Liver (tissue), 9 donors: Measurements from ENCODE around the gene CEP128. TPM values are rescaled to one million over a fixed set of nuclear protein-coding genes. Genes with fewer than 3 reads are reported as not detected.

Experiments used
- DNase-seq: peaks from one replicate; pipeline ENCODE4 v3.0.0-alpha.2; 2017; ENCODE audit warnings: low spot score
- H3K27ac ChIP-seq, 2 donors: one replicate each; pipeline ENCODE4 v1.7.0; 2013; ENCODE audit warnings: inconsistent platforms in 2 of 2, low read length in 2 of 2, control low read depth in 1 of 2, low read depth in 1 of 2, mild to moderate bottlenecking in 1 of 2
- H3K27me3 ChIP-seq, 4 donors: one replicate each; pipeline versions ENCODE4 v1.6.1 to v1.7.0; 2013; ENCODE audit warnings: low read length in 3 of 4, inconsistent platforms in 1 of 4, mild to moderate bottlenecking in 1 of 4, moderate library complexity in 1 of 4; ENCODE audit not compliant: control insufficient read depth in 4 of 4, insufficient read depth in 4 of 4
- H3K36me3 ChIP-seq, 4 donors: one replicate each; pipeline versions ENCODE4 v1.6.1 to v1.7.0; 2013; ENCODE audit warnings: low read length in 3 of 4, mild to moderate bottlenecking in 3 of 4, low read depth in 1 of 4, moderate library complexity in 1 of 4; ENCODE audit not compliant: control insufficient read depth in 4 of 4, insufficient read depth in 3 of 4
- H3K4me1 ChIP-seq, 4 donors: one replicate each; pipeline versions ENCODE4 v1.6.1 to v1.7.0; 2013; ENCODE audit warnings: low read length in 3 of 4, mild to moderate bottlenecking in 3 of 4, moderate library complexity in 1 of 4; ENCODE audit not compliant: control insufficient read depth in 4 of 4, insufficient read depth in 4 of 4
- H3K4me3 ChIP-seq, 3 donors: one replicate each; pipeline versions ENCODE4 v1.6.1 to v1.7.0; 2013; ENCODE audit warnings: low read length in 3 of 3, control low read depth in 1 of 3, low read depth in 1 of 3, mild to moderate bottlenecking in 1 of 3
- H3K9ac ChIP-seq, 2 donors: one replicate each; pipeline ENCODE4 v1.7.0; 2013; ENCODE audit warnings: low read length in 2 of 2, mild to moderate bottlenecking in 2 of 2, moderate library complexity in 2 of 2, control low read depth in 1 of 2, low read depth in 1 of 2
- H3K9me3 ChIP-seq, 4 donors: one replicate each; pipeline versions ENCODE4 v1.6.1 to v1.7.0; 2013; ENCODE audit warnings: low read length in 3 of 4; ENCODE audit not compliant: control insufficient read depth in 4 of 4
- EGR1 ChIP-seq, 2 donors: IDR thresholded peaks; 2 replicates each; pipeline ENCODE4 v1.6.1; 2016 to 2018; ENCODE audit warnings: antibody characterized with exemption in 2 of 2, low read depth in 2 of 2
- FOXA1 ChIP-seq: IDR thresholded peaks from 2 replicates; pipeline ENCODE4 v1.6.1; 2016; ENCODE audit warnings: antibody characterized with exemption
- FOXA2 ChIP-seq: IDR thresholded peaks from 2 replicates; pipeline ENCODE4 v1.6.1; 2016; ENCODE audit warnings: antibody characterized with exemption
- GABPA ChIP-seq, 2 donors: IDR thresholded peaks in 1 of 2; conservative IDR thresholded peaks in 1 of 2; 2 replicates each; pipeline ENCODE4 v1.6.1; 2016; ENCODE audit warnings: antibody characterized with exemption in 2 of 2, mild to moderate bottlenecking in 1 of 2, moderate library complexity in 1 of 2
- HNF4A ChIP-seq, 2 donors: conservative IDR thresholded peaks; 2 replicates each; pipeline ENCODE4 v1.6.1; 2016; ENCODE audit warnings: antibody characterized with exemption in 2 of 2, mild to moderate bottlenecking in 2 of 2
- HNF4G ChIP-seq: IDR thresholded peaks from 2 replicates; pipeline ENCODE4 v1.6.1; 2016; ENCODE audit warnings: antibody characterized with exemption
- JUND ChIP-seq, 2 donors: IDR thresholded peaks; 2 replicates each; pipeline ENCODE4 v1.6.1; 2016; ENCODE audit warnings: antibody characterized with exemption in 2 of 2
- NR2F2 ChIP-seq: IDR thresholded peaks from 2 replicates; pipeline ENCODE4 v1.6.1; 2016; ENCODE audit warnings: antibody characterized with exemption
- RAD21 ChIP-seq, 2 donors: IDR thresholded peaks; 2 replicates each; pipeline ENCODE4 v1.6.1; 2016; ENCODE audit warnings: antibody characterized with exemption in 2 of 2, mild to moderate bottlenecking in 2 of 2
- RXRA ChIP-seq, 2 donors: IDR thresholded peaks; 2 replicates each; pipeline ENCODE4 v1.6.1; 2017 to 2018; ENCODE audit warnings: antibody characterized with exemption in 2 of 2, mild to moderate bottlenecking in 1 of 2
- SP1 ChIP-seq: IDR thresholded peaks from 2 replicates; pipeline ENCODE4 v1.6.1; 2018; ENCODE audit warnings: antibody characterized with exemption, mild to moderate bottlenecking
- TAF1 ChIP-seq: conservative IDR thresholded peaks from 2 replicates; pipeline ENCODE4 v1.6.1; 2016; ENCODE audit warnings: antibody characterized with exemption, mild to moderate bottlenecking
- YY1 ChIP-seq: IDR thresholded peaks from 2 replicates; pipeline ENCODE4 v1.6.1; 2016; ENCODE audit warnings: antibody characterized with exemption, mild to moderate bottlenecking
- WGBS: extraction: QIAGEN DNeasy Blood & Tissue Kit; methylation state at CpG from one replicate; pipeline ENCODE4 v1.1.7; 2013; 5-methylcytosine and 5-hydroxymethylcytosine counted together
- polyA plus RNA-seq, 2 donors: library from polyadenylated mRNA; stranded (reverse) in 1 of 2; unstranded in 1 of 2; fragments of 200-250 nt in 1 of 2; fragments of >200 nt in 1 of 2; fragmentation: Nextera tagmentation in 1 of 2; extraction: Ambion mirVana in 1 of 2; gene quantifications; one replicate each; pipeline versions ENCODE4 v1.2.1 to v1.2.3, GENCODE V29; 2013 to 2015
- total RNA-seq, 2 donors: library from RNA; depleted of rRNA; stranded (reverse); fragments of >200 nt; gene quantifications; one replicate each; pipeline ENCODE4 v1.2.3, GENCODE V29; 2014
- TF ChIP-seq, protein P1 (sequence below): IDR thresholded peaks from 2 replicates; pipeline ENCODE4 v1.6.1; 2016; ENCODE audit warnings: antibody characterized with exemption
- TF ChIP-seq, protein P2 (sequence below): fragments of 150-350 bp; IDR thresholded peaks from 2 replicates; pipeline ENCODE4 v1.5.1; 2017; ENCODE audit warnings: improper control_type of control experiment, low read depth, low read length; ENCODE audit not compliant: missing input control
- TF ChIP-seq, protein P3 (sequence below): IDR thresholded peaks from 2 replicates; pipeline ENCODE4 v1.6.1; 2016; ENCODE audit warnings: antibody characterized with exemption
- TF ChIP-seq, protein P4 (sequence below): IDR thresholded peaks from 2 replicates; pipeline ENCODE4 v1.6.1; 2016; ENCODE audit warnings: antibody characterized with exemption, mild to moderate bottlenecking
- TF ChIP-seq, protein P5 (sequence below): IDR thresholded peaks from 2 replicates; pipeline ENCODE4 v1.6.1; 2016; ENCODE audit warnings: antibody characterized with exemption
- donor health status: healthy.
- donor health status: healthy.
- donor health status: healthy.
- donor health status: healthy.
- donor health status: healthy.

The CEP128 gene
- total and polyA plus RNA-seq, 4 donors = 0.27 to 3.8 (median 1.4) TPM

DNA sequence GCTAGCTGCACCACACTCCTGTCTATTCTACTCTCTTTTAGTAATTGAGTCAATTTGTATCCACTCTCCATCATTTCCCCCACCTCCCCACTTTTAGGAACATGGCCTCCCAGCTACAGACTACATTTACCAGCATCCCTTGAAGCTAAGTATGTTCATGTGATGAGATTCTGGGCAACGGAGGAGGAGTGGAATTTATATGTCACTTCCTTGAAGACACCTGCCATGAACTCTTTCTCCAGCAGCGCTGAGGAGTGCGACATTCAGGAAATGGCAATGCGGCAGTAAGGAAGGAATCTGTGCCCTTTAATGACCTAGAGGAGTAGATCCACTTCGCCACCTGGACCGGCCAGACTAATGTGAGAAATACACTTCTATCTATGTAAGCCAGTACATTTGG lies 486.5 kb downstream of the CEP128 start:
- no peak for TF ChIP-seq RXRA (IDR thresholded peaks at IDR 0.05)
- peaks cover 0 to 4% (median under 1%) of the 10 kb centered on the region in 4 donors for H3K9me3 ChIP-seq
- H3K4me3 ChIP-seq = no peak overlapping the region
- no peaks in the 10 kb centered on the region for H3K27me3 ChIP-seq
- DNase-seq = no peak
- no peaks in the 10 kb centered on the region for H3K4me1 ChIP-seq
- no peak overlapping the region for H3K9ac ChIP-seq
- no peak overlapping the region for H3K27ac ChIP-seq
- no peaks in the 10 kb centered on the region for H3K36me3 ChIP-seq
- 73% methylated on average over 6 of the region's 6 CpGs for WGBS

DNA sequence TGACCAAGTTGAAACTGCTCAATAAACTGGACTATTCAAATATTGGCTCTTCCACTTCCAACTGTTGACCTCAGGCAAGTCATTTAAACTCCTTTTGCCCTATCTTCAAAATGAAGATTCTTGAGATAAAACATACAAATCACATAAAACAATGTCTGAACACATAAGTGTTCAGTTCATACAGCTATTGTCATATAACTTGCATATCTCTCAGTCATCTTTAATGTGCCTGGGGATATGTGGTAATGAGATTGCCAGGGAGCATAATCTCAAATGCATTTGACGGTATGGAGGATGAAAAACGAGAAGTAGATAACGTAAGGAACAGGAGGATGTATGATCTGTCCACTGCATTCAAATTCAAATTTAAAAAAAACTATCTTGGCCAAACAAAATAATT lies 493.3 kb downstream of the CEP128 start:
- Histone ChIP-seq H3K9me3 (peaks cover 0 to 4% (median under 1%) of the 10 kb centered on the region in 4 donors), H3K27ac (no peak overlapping the region), H3K4me1 (no peaks in the 10 kb centered on the region), H3K27me3 (no peaks in the 10 kb centered on the region), H3K36me3 (no peaks in the 10 kb centered on the region), H3K9ac (no peak overlapping the region), H3K4me3 (no peak overlapping the region)
- TF ChIP-seq, protein P1, sequence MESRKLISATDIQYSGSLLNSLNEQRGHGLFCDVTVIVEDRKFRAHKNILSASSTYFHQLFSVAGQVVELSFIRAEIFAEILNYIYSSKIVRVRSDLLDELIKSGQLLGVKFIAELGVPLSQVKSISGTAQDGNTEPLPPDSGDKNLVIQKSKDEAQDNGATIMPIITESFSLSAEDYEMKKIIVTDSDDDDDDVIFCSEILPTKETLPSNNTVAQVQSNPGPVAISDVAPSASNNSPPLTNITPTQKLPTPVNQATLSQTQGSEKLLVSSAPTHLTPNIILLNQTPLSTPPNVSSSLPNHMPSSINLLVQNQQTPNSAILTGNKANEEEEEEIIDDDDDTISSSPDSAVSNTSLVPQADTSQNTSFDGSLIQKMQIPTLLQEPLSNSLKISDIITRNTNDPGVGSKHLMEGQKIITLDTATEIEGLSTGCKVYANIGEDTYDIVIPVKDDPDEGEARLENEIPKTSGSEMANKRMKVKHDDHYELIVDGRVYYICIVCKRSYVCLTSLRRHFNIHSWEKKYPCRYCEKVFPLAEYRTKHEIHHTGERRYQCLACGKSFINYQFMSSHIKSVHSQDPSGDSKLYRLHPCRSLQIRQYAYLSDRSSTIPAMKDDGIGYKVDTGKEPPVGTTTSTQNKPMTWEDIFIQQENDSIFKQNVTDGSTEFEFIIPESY = no peak
- TF ChIP-seq, protein P2, sequence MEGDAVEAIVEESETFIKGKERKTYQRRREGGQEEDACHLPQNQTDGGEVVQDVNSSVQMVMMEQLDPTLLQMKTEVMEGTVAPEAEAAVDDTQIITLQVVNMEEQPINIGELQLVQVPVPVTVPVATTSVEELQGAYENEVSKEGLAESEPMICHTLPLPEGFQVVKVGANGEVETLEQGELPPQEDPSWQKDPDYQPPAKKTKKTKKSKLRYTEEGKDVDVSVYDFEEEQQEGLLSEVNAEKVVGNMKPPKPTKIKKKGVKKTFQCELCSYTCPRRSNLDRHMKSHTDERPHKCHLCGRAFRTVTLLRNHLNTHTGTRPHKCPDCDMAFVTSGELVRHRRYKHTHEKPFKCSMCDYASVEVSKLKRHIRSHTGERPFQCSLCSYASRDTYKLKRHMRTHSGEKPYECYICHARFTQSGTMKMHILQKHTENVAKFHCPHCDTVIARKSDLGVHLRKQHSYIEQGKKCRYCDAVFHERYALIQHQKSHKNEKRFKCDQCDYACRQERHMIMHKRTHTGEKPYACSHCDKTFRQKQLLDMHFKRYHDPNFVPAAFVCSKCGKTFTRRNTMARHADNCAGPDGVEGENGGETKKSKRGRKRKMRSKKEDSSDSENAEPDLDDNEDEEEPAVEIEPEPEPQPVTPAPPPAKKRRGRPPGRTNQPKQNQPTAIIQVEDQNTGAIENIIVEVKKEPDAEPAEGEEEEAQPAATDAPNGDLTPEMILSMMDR = no peak
- TF ChIP-seq EGR1 (IDR thresholded peaks at IDR 0.05; ENCODE audit: low read depth in 2 of 2) (no peak), HNF4A (conservative IDR thresholded peaks at IDR 0.05) (no peak), JUND (IDR thresholded peaks at IDR 0.05) (no peak), GABPA (IDR thresholded peaks at IDR 0.05 in 1 of 2, conservative IDR thresholded peaks at IDR 0.05 in 1 of 2) (no peak), YY1 (no peak), TAF1 (no peak), NR2F2 (no peak), HNF4G (no peak), FOXA2 (no peak), RXRA (IDR thresholded peaks at IDR 0.05) (no peak), RAD21 (IDR thresholded peaks at IDR 0.05) (no peak), FOXA1 (no peak), SP1 (no peak)
- TF ChIP-seq, protein P3, sequence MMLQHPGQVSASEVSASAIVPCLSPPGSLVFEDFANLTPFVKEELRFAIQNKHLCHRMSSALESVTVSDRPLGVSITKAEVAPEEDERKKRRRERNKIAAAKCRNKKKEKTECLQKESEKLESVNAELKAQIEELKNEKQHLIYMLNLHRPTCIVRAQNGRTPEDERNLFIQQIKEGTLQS = no peak
- TF ChIP-seq, protein P4, sequence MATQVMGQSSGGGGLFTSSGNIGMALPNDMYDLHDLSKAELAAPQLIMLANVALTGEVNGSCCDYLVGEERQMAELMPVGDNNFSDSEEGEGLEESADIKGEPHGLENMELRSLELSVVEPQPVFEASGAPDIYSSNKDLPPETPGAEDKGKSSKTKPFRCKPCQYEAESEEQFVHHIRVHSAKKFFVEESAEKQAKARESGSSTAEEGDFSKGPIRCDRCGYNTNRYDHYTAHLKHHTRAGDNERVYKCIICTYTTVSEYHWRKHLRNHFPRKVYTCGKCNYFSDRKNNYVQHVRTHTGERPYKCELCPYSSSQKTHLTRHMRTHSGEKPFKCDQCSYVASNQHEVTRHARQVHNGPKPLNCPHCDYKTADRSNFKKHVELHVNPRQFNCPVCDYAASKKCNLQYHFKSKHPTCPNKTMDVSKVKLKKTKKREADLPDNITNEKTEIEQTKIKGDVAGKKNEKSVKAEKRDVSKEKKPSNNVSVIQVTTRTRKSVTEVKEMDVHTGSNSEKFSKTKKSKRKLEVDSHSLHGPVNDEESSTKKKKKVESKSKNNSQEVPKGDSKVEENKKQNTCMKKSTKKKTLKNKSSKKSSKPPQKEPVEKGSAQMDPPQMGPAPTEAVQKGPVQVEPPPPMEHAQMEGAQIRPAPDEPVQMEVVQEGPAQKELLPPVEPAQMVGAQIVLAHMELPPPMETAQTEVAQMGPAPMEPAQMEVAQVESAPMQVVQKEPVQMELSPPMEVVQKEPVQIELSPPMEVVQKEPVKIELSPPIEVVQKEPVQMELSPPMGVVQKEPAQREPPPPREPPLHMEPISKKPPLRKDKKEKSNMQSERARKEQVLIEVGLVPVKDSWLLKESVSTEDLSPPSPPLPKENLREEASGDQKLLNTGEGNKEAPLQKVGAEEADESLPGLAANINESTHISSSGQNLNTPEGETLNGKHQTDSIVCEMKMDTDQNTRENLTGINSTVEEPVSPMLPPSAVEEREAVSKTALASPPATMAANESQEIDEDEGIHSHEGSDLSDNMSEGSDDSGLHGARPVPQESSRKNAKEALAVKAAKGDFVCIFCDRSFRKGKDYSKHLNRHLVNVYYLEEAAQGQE = no peak
- TF ChIP-seq, protein P5, sequence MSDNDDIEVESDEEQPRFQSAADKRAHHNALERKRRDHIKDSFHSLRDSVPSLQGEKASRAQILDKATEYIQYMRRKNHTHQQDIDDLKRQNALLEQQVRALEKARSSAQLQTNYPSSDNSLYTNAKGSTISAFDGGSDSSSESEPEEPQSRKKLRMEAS = no peak
- DNase-seq = no peak
- 88% methylated on average over 3 of the region's 3 CpGs for WGBS
